GM12878 (cell line): ENCODE measurements around the gene MAP3K7CL. TPM values are rescaled to one million over a fixed set of nuclear protein-coding genes. Genes with fewer than 3 reads are reported as not detected.

Experiments
- ATAC-seq: fragments of 200-7000 bp; cut with Tn5 transposase; 3 replicates; pipeline ENCODE4 v1.9.1; 2020; ENCODE audit warnings: mild to moderate bottlenecking, moderate library complexity
- BruUV-seq: library from RNA; stranded (reverse); fragments of 400-500 nt; replicated peaks from 2 replicates; lab custom pipeline; 2021; lab: Mats Ljungman, UMichigan
- CTCF ChIA-PET: fragments of 300-600 bp; sonication (Branson Sonifier 250); formaldehyde crosslinking; extraction: SDS; loops from one replicate; lab custom pipeline; 2021; ENCODE audit warnings: inconsistent platforms; lab: Yijun Ruan, JAX
- POLR2A ChIA-PET: fragments of 350-600 bp; formaldehyde crosslinking; extraction: SDS; loops from one replicate; lab custom pipeline; 2021; ENCODE audit warnings: inconsistent platforms; lab: Charles Lee
- RAD21 ChIA-PET: fragments of 300-600 bp; sonication (Branson Sonifier 250); formaldehyde crosslinking; loops from one replicate; lab custom pipeline; 2023; ENCODE audit warnings: antibody characterized with exemption; ENCODE audit not compliant: unreplicated experiment; lab: Charles Lee
- SMC1A ChIA-PET: fragments of 300-600 bp; sonication (Branson Sonifier 250); formaldehyde crosslinking; loops from one replicate; lab custom pipeline; 2023; ENCODE audit not compliant: unreplicated experiment, uncharacterized antibody; lab: Charles Lee
- DNase-seq: peaks from one replicate; pipeline ENCODE4 v3.0.0-alpha.2; 2011; ENCODE audit warnings: low read depth, low spot score
- FAIRE-seq: peaks from 3 replicates; lab custom pipeline; 2011; peaks lifted over from hg19 to GRCh38; lab: Jason Lieb, UNC
- H2AFZ ChIP-seq: 2 replicates; pipeline ENCODE4 v1.6.0; 2011; ENCODE audit warnings: low read depth, low read length, control low read depth; ENCODE audit not compliant: control insufficient read depth
- H3K27ac ChIP-seq: 2 replicates; pipeline ENCODE4 v1.5.1; 2011; ENCODE audit warnings: control low read depth; ENCODE audit not compliant: control insufficient read depth, insufficient read depth
- H3K27me3 ChIP-seq, 2 experiments: replicated peaks in 1 of 2; 2 replicates each; pipeline versions ENCODE4 v1.6.0 to v1.6.1; 2011; ENCODE audit warnings: low read length in 1 of 2; ENCODE audit not compliant: control insufficient read depth in 2 of 2, insufficient read depth in 2 of 2
- H3K36me3 ChIP-seq, 2 experiments: 2 replicates each; pipeline ENCODE4 v1.5.1; 2011; ENCODE audit warnings: low read length in 1 of 2; ENCODE audit not compliant: control insufficient read depth in 2 of 2, insufficient read depth in 2 of 2
- H3K4me1 ChIP-seq: 2 replicates; pipeline ENCODE4 v1.6.1; 2011; ENCODE audit warnings: mild to moderate bottlenecking, low read length, moderate library complexity, mixed read lengths; ENCODE audit not compliant: control insufficient read depth, insufficient read depth
- H3K4me2 ChIP-seq: 2 replicates; pipeline ENCODE4 v1.6.0; 2011; ENCODE audit warnings: control low read depth; ENCODE audit not compliant: control insufficient read depth, insufficient read depth
- H3K4me3 ChIP-seq: fragments of 200-600 bp; sonication (generic); 2 replicates; pipeline ENCODE4 v1.5.1; 2016
- H3K79me2 ChIP-seq: 2 replicates; pipeline ENCODE4 v1.6.0; 2011; ENCODE audit warnings: low read length; ENCODE audit not compliant: control insufficient read depth, insufficient read depth
- H3K9ac ChIP-seq: 2 replicates; pipeline ENCODE4 v1.8.0; 2011; ENCODE audit warnings: low read length, control low read depth, mixed read lengths; ENCODE audit not compliant: control insufficient read depth, insufficient read depth
- H3K9me3 ChIP-seq: replicated peaks from 3 replicates; pipeline ENCODE4 v1.5.1; 2011; ENCODE audit warnings: mild to moderate bottlenecking, low read length; ENCODE audit not compliant: control insufficient read depth, insufficient read depth
- H4K20me1 ChIP-seq: 2 replicates; pipeline ENCODE4 v1.6.0; 2011; ENCODE audit not compliant: control insufficient read depth, insufficient read depth
- CHD2 ChIP-seq: IDR thresholded peaks from 2 replicates; pipeline ENCODE4 v1.6.1; 2011; ENCODE audit warnings: low read depth, low read length, improper control_type of control experiment, borderline replicate concordance
- CREM ChIP-seq: IDR thresholded peaks from 2 replicates; pipeline ENCODE4 v1.6.1; 2014; ENCODE audit warnings: antibody characterized with exemption, low read depth
- EED ChIP-seq: sonication (generic); IDR thresholded peaks from 2 replicates; pipeline ENCODE4 v1.6.1; 2016; ENCODE audit warnings: antibody characterized with exemption, low read depth
- IRF4 ChIP-seq: IDR thresholded peaks from 2 replicates; pipeline ENCODE4 v1.6.1; 2011; ENCODE audit warnings: low read depth, low read length
- RB1 ChIP-seq: fragments of 450-650 bp; formaldehyde crosslinking; IDR thresholded peaks from 2 replicates; pipeline ENCODE4 v1.6.1; 2017; ENCODE audit warnings: mild to moderate bottlenecking, borderline replicate concordance
- SPI1 ChIP-seq: IDR thresholded peaks from 2 replicates; pipeline ENCODE4 v1.6.1; 2011; ENCODE audit warnings: low read depth, mild to moderate bottlenecking, low read length, moderate library complexity, borderline replicate concordance; ENCODE audit not compliant: insufficient read depth
- SREBF1 ChIP-seq: IDR thresholded peaks from 2 replicates; pipeline ENCODE4 v1.6.1; 2012; ENCODE audit warnings: mild to moderate bottlenecking, low read length
- WRNIP1 ChIP-seq: IDR thresholded peaks from 2 replicates; pipeline ENCODE4 v1.6.1; 2011; ENCODE audit warnings: low read depth, low read length, improper control_type of control experiment, borderline replicate concordance
- YY1 ChIP-seq: IDR thresholded peaks from 2 replicates; pipeline ENCODE4 v1.6.1; 2011; ENCODE audit warnings: low read depth, mild to moderate bottlenecking, low read length
- WGBS: methylation state at CpG from one replicate; pipeline ENCODE4 v1.1.6; 2016; ENCODE audit warnings: low lambda C conversion rate; ENCODE audit not compliant: insufficient replicate concordance, insufficient coverage; ENCODE audit errors: missing lambda C conversion rate; 5-methylcytosine and 5-hydroxymethylcytosine counted together
- in situ Hi-C: fragments of 300-500 bp; cut with MboI; formaldehyde crosslinking; loops from 9 replicates; pipeline ENCODE4 v1.14.3; 2018; ENCODE audit warnings: mixed read lengths
- intact Hi-C: fragments of 100-400 bp; cut with micrococcal nuclease; formaldehyde crosslinking; loops from one replicate; pipeline ENCODE4 v1.14.2; 2022; ENCODE audit not compliant: unreplicated experiment
- polyA plus RNA-seq, 11 experiments: library from polyadenylated mRNA; depleted of rRNA in 4 of 11; unstranded in 6 of 11; stranded (reverse) in 5 of 11; fragments of >200 nt; fragmentation: Nextera tagmentation in 4 of 11; fragmentation: Illumina TruSeq in 1 of 11; extraction: Ambion mirVana in 4 of 11; extraction: Trizol in 1 of 11; gene quantifications; 1 replicate in 1 of 11; 2 replicates in 10 of 11; pipeline versions ENCODE4 v1.2.1 to v1.2.3, GENCODE V29; 2011 to 2016; ENCODE audit warnings: inconsistent platforms in 2 of 11, missing spikeins in 2 of 11, low read depth in 1 of 11
- total RNA-seq, 4 experiments: library from RNA; depleted of rRNA in 3 of 4; stranded (reverse); fragments of >200 nt in 3 of 4; fragmentation: Illumina TruSeq in 1 of 4; extraction: Trizol in 1 of 4; gene quantifications; 2 replicates each; pipeline versions ENCODE4 v1.2.1 to v1.2.3, GENCODE V29; 2013 to 2021
- TF ChIP-seq, protein P1 (sequence below): IDR thresholded peaks from 2 replicates; pipeline ENCODE4 v1.6.1; 2011; ENCODE audit warnings: borderline replicate concordance, low read depth, mild to moderate bottlenecking, moderate library complexity, mixed read lengths, low read length; ENCODE audit not compliant: insufficient read depth; ENCODE audit errors: extremely low read length
- TF ChIP-seq, protein P2 (sequence below): fragments of 450-650 bp; IDR thresholded peaks from 2 replicates; pipeline ENCODE4 v1.6.1; 2017; ENCODE audit warnings: low read depth, mild to moderate bottlenecking, moderate library complexity
- TF ChIP-seq, protein P3 (sequence below): fragments of 450-650 bp; IDR thresholded peaks from 2 replicates; pipeline ENCODE4 v1.6.1; 2017; ENCODE audit warnings: mild to moderate bottlenecking, low read depth, inconsistent platforms; ENCODE audit not compliant: poor library complexity, severe bottlenecking
- TF ChIP-seq, protein P4 (sequence below): fragments of 450-650 bp; IDR thresholded peaks from 2 replicates; pipeline ENCODE4 v1.6.1; 2018; ENCODE audit warnings: borderline replicate concordance, mild to moderate bottlenecking; ENCODE audit not compliant: partially characterized antibody

MAP3K7CL gene
- total and polyA plus RNA-seq, 10 of the 15 experiments (the other 5 are each of a cell fraction or from before 2014, with no cell fraction given), result 3.2 to 19.7 (median 6.6) TPM

DNA sequence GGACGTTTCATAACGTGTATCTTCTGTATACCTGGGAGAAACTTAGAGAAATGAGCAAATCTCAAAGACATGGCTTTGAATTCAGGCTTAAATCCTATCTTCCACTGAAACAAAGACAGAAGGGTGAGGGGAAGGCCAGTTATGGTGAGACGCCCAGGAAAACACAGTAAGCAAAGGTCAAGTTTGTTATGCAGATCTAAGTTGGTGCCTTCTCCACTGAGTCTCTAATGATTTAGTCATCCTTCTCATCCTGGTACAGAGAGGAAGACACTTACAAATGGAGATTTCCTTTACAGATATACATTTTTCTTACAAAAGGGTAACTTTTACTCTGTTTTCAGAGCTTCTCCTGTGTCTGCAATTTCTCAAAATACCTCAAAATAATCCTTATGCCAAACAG is 64.4 kb downstream of the MAP3K7CL start (continued):
- TF ChIP-seq, protein P1, sequence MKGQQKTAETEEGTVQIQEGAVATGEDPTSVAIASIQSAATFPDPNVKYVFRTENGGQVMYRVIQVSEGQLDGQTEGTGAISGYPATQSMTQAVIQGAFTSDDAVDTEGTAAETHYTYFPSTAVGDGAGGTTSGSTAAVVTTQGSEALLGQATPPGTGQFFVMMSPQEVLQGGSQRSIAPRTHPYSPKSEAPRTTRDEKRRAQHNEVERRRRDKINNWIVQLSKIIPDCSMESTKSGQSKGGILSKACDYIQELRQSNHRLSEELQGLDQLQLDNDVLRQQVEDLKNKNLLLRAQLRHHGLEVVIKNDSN, result no peak

DNA sequence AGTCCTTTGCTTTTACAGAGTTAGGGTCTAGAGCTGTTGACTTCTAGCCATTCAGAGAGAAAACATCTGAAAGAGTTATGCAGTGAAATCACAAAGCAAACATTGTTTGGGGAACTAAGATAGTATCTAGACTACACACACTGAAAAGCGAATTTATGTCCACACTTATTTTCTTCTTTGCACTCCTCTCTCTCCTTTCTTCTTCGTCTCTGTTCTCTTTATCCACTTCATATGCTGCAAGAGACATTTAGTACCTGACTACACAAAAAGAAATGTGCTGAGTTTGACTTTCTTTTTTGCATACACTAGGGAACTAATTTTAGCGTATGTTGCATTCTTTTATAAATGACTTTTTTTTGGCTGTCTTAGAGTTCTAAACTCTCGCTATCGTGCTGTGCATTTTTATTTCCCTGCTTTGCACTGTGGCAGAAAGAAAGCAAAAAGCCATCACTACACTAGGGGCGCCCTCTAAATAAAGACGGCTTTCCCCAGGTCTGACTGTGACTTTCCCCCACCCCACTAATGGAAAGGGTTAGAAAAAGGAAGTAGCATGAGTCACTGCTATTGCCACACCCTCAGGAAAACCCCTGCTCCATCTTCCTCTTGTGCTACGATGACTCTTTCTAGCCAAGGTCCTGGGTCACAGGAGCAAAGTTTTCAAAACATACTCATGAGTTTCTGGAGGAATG is 65.7 kb downstream of the MAP3K7CL start:
- peaks cover 6% of the 10 kb centered on the region; the same call in 2 of the 3 replicates for H3K9me3 ChIP-seq
- ChIA-PET CTCF (interaction anchor here (0.7 to 4.4 kb wide), 14 partner anchors 9 to 176 kb away, joined by 3 to 34 read pairs (median 4); no protein-coding TSS in a partner anchor), SMC1A (interaction anchor here (0.6 to 6.3 kb wide), 18 partner anchors 9 to 628 kb away, joined by 3 to 42 read pairs (median 4); no protein-coding TSS in a partner anchor), RAD21 (interaction anchor here (0.9 to 3.0 kb wide), 18 partner anchors 10 to 176 kb away, joined by 3 to 20 read pairs (median 6); partner anchors contain the start of gene BACH1), POLR2A (interaction anchor here (0.6 to 1.8 kb wide), 9 partner anchors 10 to 177 kb away, joined by 3 to 12 read pairs (median 6); partner anchors contain the start of gene RWDD2B)
- peak overlapping the region; percentile 51; the same call in 1 of the 2 replicates for H3K4me3 ChIP-seq
- H3K79me2 ChIP-seq, result no peaks in the 10 kb centered on the region
- BruUV-seq, result no TSS peak
- peaks cover 13% of the 10 kb centered on the region for H3K4me1 ChIP-seq
- H3K4me2 ChIP-seq, result peak overlapping the region; percentile 67
- no peaks in the 10 kb centered on the region for H3K36me3 ChIP-seq
- in situ Hi-C loops, result no loop called here
- FAIRE-seq (peak; percentile 98), DNase-seq (peak; percentile 90), ATAC-seq (peak; percentile 99)
- WGBS, result 3% methylated on average over 8 of the region's 8 CpGs
- H3K27me3 ChIP-seq, result no peaks in the 10 kb centered on the region
- H2AFZ ChIP-seq, result peak overlapping the region; percentile 88
- H3K27ac ChIP-seq, result peak overlapping the region; percentile 80
- no peaks in the 10 kb centered on the region for H4K20me1 ChIP-seq
- H3K9ac ChIP-seq, result peak overlapping the region; percentile 42
- intact Hi-C loops, result loop anchor here (1.0 kb wide), 2 partner anchors 37 to 104 kb away; no protein-coding TSS in a partner anchor
- TF ChIP-seq WRNIP1 (no peak), EED (peak; percentile 90), SPI1 (peak; percentile 71; the same call in 1 of the 2 replicates), YY1 (peak; percentile 73), SREBF1 (no peak), IRF4 (0 out of 2 replicates have a peak, but pooled peaks have one; percentile 42), CHD2 (peak; percentile 61; the same call in 1 of the 2 replicates), CREM (peak; percentile 54; the same call in 1 of the 2 replicates), RB1 (no peak)
- TF ChIP-seq, protein P2, sequence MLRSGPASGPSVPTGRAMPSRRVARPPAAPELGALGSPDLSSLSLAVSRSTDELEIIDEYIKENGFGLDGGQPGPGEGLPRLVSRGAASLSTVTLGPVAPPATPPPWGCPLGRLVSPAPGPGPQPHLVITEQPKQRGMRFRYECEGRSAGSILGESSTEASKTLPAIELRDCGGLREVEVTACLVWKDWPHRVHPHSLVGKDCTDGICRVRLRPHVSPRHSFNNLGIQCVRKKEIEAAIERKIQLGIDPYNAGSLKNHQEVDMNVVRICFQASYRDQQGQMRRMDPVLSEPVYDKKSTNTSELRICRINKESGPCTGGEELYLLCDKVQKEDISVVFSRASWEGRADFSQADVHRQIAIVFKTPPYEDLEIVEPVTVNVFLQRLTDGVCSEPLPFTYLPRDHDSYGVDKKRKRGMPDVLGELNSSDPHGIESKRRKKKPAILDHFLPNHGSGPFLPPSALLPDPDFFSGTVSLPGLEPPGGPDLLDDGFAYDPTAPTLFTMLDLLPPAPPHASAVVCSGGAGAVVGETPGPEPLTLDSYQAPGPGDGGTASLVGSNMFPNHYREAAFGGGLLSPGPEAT, result peak; percentile 96
- TF ChIP-seq, protein P3, sequence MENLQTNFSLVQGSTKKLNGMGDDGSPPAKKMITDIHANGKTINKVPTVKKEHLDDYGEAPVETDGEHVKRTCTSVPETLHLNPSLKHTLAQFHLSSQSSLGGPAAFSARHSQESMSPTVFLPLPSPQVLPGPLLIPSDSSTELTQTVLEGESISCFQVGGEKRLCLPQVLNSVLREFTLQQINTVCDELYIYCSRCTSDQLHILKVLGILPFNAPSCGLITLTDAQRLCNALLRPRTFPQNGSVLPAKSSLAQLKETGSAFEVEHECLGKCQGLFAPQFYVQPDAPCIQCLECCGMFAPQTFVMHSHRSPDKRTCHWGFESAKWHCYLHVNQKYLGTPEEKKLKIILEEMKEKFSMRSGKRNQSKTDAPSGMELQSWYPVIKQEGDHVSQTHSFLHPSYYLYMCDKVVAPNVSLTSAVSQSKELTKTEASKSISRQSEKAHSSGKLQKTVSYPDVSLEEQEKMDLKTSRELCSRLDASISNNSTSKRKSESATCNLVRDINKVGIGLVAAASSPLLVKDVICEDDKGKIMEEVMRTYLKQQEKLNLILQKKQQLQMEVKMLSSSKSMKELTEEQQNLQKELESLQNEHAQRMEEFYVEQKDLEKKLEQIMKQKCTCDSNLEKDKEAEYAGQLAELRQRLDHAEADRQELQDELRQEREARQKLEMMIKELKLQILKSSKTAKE, result peak; percentile 74
- TF ChIP-seq, protein P4, sequence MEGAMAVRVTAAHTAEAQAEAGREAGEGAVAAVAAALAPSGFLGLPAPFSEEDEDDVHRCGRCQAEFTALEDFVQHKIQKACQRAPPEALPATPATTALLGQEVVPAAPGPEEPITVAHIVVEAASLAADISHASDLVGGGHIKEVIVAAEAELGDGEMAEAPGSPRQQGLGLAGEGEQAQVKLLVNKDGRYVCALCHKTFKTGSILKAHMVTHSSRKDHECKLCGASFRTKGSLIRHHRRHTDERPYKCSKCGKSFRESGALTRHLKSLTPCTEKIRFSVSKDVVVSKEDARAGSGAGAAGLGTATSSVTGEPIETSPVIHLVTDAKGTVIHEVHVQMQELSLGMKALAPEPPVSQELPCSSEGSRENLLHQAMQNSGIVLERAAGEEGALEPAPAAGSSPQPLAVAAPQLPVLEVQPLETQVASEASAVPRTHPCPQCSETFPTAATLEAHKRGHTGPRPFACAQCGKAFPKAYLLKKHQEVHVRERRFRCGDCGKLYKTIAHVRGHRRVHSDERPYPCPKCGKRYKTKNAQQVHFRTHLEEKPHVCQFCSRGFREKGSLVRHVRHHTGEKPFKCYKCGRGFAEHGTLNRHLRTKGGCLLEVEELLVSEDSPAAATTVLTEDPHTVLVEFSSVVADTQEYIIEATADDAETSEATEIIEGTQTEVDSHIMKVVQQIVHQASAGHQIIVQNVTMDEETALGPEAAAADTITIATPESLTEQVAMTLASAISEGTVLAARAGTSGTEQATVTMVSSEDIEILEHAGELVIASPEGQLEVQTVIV, result no peak
